Astrocyte of the spinal cord (primary cell): ENCODE measurements around the gene DIAPH2.

Source experiments
- DNase-seq: peaks from one replicate; pipeline ENCODE4 v3.0.0; 2011; ENCODE audit warnings: low read depth, low spot score
- H3K4me3 ChIP-seq: 2 replicates; pipeline ENCODE4 v1.5.1; 2011; ENCODE audit warnings: low read depth, mild to moderate bottlenecking, low read length, moderate library complexity
- CTCF ChIP-seq: IDR thresholded peaks from 2 replicates; pipeline ENCODE4 v1.5.1; 2012; ENCODE audit warnings: low read depth, mild to moderate bottlenecking, low read length, inconsistent platforms
- in situ Hi-C: cut with HindIII; loops from 2 replicates; pipeline ENCODE4 v1.10.0; 2017; ENCODE audit warnings: low sequenced_read_pairs

The DIAPH2 gene

DNA sequence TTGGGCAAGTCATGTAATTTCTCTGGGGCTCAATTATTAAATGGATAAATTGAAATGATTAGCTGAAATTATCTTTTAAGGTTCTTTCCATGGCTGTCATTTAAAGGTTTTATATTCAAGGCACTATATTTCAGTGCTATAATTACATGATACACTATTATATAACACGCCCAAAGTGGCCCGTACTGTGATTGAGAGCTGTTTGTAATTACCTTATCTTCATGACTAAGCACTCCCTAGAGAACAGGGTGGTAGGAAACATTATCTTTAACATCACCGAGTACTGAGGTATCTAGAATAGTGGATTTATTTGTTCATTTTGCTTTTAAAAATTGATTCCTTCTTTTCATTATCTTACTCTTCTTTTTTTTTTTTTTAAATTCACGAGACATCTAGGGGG is 79.0 kb downstream of the DIAPH2 start:
- in situ Hi-C loops: no loop called here
- TF ChIP-seq CTCF: no peak
- H3K4me3 ChIP-seq: no peak overlapping the region
- DNase-seq: no peak

DNA sequence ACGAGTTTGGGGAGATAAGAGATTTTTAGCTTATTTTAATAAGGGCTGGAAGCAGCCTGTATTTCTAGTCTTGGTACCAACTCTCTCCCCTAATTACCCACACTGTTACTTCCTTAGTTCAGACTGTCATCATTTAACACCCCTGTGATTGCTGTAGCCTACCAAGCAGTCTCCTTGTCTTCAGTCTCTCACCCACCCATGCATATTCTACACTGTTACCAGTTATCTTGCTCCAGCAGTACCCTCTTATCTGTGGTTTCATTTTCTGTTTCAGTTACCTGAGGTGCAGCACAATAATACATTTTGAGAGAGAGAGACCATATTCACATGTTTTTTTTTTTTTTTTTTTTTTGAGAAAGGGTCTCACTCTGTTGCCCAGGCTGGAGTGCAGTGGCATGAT is 80.2 kb downstream of the DIAPH2 start:
- H3K4me3 ChIP-seq: no peak overlapping the region
- no peak for TF ChIP-seq CTCF
- in situ Hi-C loops: no loop called here
- no peak for DNase-seq

GRCh38 chrX:96770315-96770714 is 85.7 kb downstream of the DIAPH2 start:
- peak; percentile 33 for TF ChIP-seq CTCF
- peak; percentile 25 for DNase-seq
- H3K4me3 ChIP-seq: no peak overlapping the region
- in situ Hi-C loops: no loop called here

DNA sequence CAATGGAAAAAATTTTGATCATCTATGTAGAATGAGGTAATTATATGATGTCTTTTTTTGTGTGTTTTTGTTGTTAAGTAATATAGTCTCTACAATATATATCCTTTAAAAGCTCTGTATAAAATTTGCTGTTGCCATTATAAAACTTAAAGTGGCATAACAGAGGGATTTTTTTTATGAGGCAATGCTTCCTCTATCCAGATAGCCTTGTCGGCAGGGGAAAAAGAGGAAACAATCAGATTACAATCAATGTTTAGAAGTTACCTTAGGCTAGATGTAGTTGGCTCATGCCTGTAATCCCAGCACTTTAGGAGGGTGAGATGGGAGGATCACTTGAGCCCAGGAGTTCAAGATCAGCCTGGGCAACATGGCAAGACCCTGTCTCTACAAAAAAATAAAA is 86.8 kb downstream of the DIAPH2 start:
- in situ Hi-C loops: no loop called here
- TF ChIP-seq CTCF: no peak
- H3K4me3 ChIP-seq: no peak overlapping the region
- no peak for DNase-seq

DNA sequence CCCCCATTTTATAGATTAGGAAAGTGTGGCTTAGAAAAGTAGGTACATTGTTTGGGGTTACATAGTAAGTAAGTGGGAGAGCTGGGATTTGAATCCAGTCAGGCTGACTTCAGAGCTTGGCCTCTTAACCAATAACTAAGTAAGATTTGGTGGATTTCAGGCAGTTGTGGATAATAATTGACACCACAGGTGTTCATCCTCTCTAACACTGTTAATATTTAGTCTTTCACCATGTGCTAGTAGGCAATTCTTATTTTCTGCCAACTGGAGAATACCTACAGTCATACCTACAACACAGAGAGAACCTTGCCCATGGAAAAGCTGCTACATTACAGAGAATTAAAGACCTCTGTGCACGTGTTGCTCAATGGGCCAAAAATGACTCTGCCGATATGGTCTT is 89.5 kb downstream of the DIAPH2 start:
- TF ChIP-seq CTCF: no peak
- DNase-seq: no peak
- H3K4me3 ChIP-seq: no peak overlapping the region
- in situ Hi-C loops: no loop called here

GRCh38 chrX:96776966-96777365 is 92.3 kb downstream of the DIAPH2 start:
- in situ Hi-C loops: no loop called here
- no peak for TF ChIP-seq CTCF
- peak; percentile 7 for DNase-seq
- H3K4me3 ChIP-seq: no peak overlapping the region

DNA sequence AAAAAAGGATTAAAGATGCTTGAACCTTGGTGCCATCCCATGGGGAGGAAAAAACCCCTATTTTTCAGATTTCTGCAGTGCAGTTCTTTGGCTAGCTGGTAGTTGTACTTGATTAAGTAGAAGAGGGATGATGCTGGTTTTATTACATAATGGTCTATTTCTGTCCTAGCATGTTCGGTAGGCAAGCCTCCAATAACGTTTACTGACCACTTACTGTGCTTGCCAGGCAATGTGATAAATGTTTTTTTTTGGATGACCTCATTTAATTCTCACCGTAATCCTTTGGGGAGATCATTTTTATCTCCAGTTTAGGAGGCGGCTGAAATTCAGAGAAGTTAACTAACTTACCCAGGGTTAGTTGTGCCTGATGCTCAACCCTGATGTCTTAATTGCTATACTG is 106.9 kb downstream of the DIAPH2 start:
- in situ Hi-C loops: no loop called here
- no peak for TF ChIP-seq CTCF
- no peak overlapping the region for H3K4me3 ChIP-seq
- peak; percentile 45 for DNase-seq
